Putamen (tissue), 1 donor: ENCODE results near the gene CRTC1.

ENCODE experiments used
- DNase-seq: peaks from one replicate; pipeline ENCODE4 v3.0.0-alpha.2; 2016; ENCODE audit warnings: low spot score

The CRTC1 gene

DNA sequence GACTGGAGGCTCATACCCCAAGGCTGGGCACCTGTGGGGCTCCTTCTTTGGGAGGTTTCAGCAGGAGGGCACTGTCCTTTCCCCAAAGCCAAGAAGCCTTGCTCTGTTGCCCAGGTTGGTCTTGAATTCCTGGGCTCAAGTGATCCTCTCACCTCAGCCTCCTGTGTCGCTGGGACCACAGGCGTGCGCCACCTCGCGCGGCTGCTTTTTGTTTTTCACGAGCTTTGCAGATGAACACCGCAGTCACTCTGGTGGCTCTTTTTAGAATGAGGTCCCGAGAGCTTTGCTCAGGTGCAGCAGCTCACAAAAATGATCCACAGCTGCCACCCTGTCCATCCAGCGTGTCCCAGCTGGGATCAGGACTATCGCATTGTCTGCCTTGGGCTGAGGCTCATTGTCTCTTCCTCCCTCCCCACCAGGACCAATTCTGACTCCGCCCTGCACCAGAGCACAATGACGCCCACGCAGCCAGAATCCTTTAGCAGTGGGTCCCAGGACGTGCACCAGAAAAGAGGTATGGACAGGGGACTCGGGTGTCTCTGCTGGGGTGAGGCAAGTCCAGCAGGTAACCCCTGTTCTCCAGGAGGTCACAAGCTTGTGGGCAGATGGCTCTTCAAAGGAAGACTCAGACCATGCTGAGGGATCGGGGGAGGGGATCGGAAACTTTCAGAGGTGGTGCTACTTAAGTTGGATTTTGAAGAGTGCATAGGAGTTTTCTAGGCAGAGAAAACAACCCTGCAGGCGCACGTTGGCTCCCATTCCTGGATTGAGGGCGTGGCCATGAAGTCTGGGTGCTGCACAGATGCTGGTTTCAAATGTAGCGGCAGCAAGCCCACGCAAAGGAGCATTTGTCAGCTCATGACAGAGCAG, 66.1 kb downstream of the CRTC1 start:
- no peak for DNase-seq

DNA sequence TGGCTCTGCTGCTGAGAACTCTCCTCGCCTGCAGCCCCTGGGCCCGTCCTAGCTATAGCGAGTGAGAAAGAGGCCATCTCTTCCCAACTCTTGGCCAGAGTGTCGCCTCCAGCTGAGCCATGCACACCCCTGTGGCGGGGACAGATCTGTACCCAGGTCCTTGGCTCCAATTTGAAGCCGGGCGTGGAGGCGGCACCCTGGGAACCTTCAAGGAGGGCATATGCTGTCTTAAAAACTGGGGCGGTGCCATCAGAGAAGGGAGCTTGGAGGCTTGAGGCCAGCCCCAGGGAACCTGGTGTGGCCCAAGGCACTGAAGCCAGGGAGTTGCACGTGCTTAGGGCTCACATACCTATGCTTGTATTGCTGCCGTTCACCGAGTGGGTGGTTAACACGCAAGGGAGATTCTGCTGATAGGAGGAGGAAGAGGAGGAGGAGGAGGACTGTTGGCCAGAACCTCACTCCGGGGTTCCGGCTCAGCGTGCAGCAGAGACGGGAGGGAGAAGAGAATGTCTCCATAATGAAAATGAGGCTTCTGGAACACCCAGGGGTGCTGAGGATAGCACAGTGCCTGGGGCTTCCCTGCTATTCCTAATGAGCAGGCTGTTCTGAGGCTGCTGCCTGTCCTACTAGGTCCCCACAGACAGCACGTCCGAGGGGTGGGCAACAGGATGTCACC, 67.0 kb downstream of the CRTC1 start:
- DNase-seq, result no peak

DNA sequence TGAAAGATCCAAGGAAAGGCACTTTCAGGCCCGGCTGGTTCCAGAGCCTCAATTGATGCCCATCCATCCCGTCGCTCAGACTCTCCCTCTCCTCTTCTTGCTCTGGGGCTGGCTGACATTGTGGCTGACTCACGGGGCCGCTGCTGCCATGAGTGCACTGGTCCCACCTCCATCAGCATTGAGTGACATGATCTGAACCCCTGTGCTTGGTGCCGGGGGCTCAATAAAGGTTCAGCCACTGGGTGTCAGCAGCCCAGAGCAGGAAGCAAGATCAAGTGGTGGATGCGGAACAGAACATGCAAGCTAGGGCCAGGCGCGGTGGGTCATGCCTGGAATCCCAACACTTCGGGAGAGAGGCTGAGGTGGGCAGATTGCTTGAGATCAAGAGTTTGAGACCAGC, 68.1 kb downstream of the CRTC1 start:
- no peak for DNase-seq

GRCh38 chr19:18754501-18754900, 71.0 kb downstream of the CRTC1 start:
- no peak for DNase-seq

DNA sequence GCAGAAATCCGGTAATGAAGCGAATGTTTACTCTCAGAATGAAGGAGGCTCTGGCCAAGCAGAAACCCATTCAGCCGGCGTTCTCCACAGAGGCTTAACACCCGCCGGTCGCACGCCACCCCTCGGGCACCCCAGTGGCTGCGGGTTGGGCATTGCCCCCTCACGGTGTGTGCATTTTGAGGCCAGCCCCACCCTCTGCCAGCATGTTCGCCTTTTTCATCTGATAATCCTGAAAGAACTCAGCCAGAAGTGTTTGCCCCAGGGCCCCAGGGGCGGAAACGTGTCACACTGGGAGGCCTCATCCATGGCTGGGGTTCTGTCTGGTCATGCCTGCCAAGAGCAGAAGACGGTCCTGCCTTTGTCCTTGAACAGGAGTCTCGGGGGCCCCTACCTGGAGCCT, 73.4 kb downstream of the CRTC1 start:
- no peak for DNase-seq

- no peak for DNase-seq
Observed at GRCh38 chr19:18759304-18759994, 76.0 kb downstream of the CRTC1 start.

- no peak for DNase-seq
Observed at GRCh38 chr19:18759995-18760426, 76.5 kb downstream of the CRTC1 start.

DNA sequence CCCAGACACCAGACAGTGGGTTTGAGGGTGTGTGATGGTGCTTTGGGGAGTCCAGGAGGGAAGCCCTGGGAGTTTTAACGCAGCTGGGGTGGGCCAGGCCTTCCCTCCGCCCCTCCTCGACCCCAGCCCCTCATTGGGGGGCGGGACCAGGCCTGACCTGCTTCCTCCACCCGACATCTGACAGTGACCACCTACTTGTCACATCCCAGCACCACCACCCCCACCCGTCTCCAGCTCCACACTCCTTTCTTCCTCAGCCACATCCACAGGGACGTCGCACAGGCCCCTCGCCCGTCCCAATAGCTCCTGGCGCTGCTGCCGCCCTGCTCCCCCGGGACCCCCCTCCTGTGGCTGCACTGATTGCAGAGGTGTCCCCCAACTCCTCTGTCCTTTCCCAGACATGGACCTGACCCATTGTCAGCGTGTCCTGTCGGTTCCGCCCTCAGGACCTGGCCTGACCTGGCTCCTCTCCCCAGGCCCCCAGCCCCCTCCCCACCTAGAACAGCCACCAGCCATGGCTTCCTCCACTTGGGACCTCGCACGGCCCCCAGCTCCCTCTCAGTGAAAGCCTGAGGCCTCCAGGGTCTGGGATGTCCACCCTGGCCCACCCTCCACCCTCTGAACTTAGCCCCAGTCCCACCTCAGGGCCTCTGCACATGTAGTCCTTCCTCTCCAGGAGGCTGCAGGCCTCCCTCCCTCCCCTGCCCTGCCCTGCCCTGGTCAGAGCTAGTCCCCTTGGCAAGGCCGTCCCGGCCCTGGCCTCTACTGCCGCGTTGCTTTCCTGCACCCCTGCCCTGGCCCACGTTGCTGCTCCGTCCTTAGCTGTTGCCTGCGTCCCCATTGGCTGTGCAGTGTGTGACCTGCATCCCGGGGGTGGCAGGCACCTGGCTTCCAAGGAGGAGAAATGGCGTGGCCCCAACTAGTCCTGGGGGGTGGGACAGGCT, 77.2 kb downstream of the CRTC1 start:
- no peak for DNase-seq

DNA sequence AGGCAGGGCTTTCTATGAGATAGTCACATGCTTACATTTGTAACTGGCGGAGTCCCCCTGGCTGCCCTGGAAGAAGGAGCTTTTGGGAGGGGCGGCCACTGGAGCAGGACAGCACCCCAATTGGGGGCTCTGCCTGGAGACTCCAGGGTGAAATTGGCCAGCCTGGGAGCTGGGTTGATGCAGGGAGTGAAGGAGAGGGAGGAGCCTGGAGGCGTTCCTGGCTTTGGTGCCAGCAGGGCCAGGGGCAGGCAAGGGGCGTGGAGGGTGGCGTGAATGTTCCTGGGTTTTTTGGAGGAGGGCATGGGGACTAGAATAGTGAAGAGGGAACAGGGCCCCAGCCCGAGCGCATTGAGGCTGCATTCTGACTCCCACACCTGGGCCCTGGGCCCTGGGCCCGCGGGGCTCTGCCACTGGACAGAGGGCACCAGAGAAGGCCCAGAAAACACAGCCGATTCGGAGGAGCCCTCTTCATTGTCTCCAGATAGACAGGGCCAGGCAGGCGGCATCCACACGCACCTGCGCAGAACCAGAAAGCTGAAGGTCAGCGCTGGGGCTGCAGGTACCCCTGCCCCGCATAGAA, 78.1 kb downstream of the CRTC1 start:
- no peak for DNase-seq

- no peak for DNase-seq
Observed at GRCh38 chr19:18762125-18763023, 78.9 kb downstream of the CRTC1 start.

GRCh38 chr19:18763674-18764590, 80.5 kb downstream of the CRTC1 start:
- no peak for DNase-seq

DNA sequence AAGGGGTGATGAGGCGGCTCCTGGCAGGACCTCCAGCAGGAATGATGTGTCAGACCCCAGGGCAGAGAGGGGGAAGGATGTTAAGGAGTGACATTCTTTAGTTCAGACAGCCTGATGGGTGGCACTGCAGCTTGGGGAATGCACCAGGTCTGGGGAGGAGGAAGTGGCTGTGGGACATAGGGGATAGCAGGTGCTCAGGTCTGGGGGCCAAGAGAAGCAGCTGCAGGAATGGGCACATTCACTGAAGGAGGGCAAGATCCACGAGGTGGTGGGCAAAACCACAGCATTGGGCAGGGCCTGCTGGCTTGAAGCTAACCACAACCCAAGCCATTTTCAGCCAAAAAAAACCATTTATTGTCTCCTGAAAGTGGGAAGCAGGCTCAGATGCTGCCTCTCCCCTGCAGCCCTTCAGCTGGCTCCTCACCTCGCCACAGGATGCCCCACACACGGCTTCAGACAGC, 81.1 kb downstream of the CRTC1 start:
- no peak for DNase-seq

- no peak for DNase-seq
Observed at GRCh38 chr19:18765224-18765623, 81.7 kb downstream of the CRTC1 start.

DNA sequence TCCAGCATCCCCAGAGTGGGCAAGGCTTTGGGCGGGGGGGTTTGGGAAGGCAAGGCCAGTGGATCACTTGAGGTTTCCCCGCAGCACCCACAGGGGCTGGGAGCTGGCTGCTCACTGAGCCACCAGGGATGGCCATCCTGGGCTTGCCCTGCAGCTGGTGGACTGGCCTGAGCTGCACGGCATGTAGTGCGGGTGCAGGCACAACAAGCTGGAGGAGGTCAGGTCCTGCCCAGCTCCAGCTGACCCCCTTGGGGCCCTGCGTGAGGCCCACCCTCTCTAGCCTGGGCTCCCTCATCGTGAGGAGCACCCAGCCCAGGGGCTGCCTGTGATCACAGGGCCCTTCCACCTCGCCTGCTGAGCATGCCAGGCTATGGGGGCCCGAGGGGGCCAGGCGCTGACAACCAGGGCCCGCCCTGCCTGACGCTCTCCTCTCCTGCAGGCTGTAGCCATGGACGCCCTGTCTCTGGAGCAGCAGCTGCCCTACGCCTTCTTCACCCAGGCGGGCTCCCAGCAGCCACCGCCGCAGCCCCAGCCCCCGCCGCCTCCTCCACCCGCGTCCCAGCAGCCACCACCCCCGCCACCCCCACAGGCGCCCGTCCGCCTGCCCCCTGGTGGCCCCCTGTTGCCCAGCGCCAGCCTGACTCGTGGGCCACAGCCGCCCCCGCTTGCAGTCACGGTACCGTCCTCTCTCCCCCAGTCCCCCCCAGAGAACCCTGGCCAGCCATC, 84.7 kb downstream of the CRTC1 start:
- no peak for DNase-seq

DNA sequence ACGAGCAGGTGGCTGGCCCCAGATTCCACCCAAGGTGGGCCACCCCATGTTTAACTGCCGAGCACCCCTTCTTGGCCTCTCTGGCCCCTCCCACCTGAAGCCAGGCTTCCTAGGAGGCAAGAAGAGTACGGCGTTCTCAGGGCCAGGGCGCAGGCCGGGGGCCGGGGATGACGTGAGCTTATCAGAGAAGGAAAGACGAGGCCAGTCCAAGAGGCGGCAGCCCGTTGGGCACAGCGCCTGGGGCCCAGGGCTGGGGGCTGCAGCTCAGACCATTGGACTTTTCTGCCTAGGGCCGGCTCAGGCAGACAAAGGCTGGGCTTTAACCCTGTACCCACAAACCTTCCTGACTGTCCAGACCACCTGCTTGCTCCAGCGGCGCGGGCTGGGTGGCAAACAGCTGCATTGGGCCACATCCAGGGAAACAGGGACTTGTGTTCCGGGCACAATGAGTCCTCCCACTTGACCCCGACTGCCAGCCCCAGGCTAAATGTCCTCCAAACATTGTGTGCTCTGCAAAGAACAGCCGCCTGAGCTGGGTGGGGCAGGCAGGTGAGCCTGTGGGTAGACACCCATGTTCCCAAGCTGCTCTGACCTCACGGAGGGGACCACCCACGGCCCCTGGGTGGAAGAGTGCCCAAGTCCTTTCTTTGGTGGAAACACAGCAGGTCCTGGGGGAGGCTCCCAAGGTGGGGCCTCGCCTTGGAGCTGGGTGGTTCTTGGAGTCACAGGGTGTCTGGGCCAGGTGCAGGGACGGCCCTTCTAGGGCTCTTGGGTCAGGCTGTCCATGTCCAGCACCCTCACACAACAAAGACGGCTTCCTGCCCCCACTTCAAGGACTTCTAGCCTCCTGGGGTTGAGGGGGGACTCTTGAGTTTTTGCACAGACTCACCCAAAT, 85.8 kb downstream of the CRTC1 start:
- DNase-seq, result no peak

GRCh38 chr19:18769989-18770528, 86.6 kb downstream of the CRTC1 start:
- DNase-seq, result no peak
